Head of caudate nucleus (tissue), 42 donors: ENCODE data around the gene TWSG1.
"Not testable (repeated sequence)": the region's sequence is repeated elsewhere in the genome, so short reads cannot be mapped to it uniquely, and the experiment has no call there.

Source experiments
- DNase-seq, 42 donors: peaks; one replicate each; pipeline versions ENCODE4 v3.0.0 to v3.0.0-alpha.2; 2020 to 2021; ENCODE audit warnings: mixed read lengths in 7 of 42
- intact Hi-C: fragments of 100-400 bp; cut with DNase I; formaldehyde crosslinking; loops from one replicate; pipeline ENCODE4 v1.15.0; 2022

Gene TWSG1

GRCh38 chr18:9435041-9435440 is 100.5 kb downstream of the TWSG1 start:
- intact Hi-C loops = no loop called here
- DNase-seq = no peak

GRCh38 chr18:9436206-9436929 is 101.8 kb downstream of the TWSG1 start:
- intact Hi-C loops = no loop called here
- no peak for DNase-seq

GRCh38 chr18:9437021-9437437 is 102.5 kb downstream of the TWSG1 start:
- intact Hi-C loops = no loop called here

GRCh38 chr18:9437672-9438071 is 103.1 kb downstream of the TWSG1 start:
- intact Hi-C loops = no loop called here

More at GRCh38 chr18:9437021-9437437, 102.5 kb downstream of the TWSG1 start:
- DNase-seq = no peak

GRCh38 chr18:9441061-9441460 is 106.5 kb downstream of the TWSG1 start:
- intact Hi-C loops = no loop called here
- no peak for DNase-seq

More at GRCh38 chr18:9437672-9438071, 103.1 kb downstream of the TWSG1 start:
- no peak for DNase-seq

GRCh38 chr18:9444549-9444948 is 110.0 kb downstream of the TWSG1 start:
- intact Hi-C loops = no loop called here

GRCh38 chr18:9446839-9447238 is 112.3 kb downstream of the TWSG1 start:
- no peak for DNase-seq
- intact Hi-C loops = no loop called here

More at GRCh38 chr18:9444549-9444948, 110.0 kb downstream of the TWSG1 start:
- no peak for DNase-seq

GRCh38 chr18:9447334-9447733 is 112.8 kb downstream of the TWSG1 start:
- DNase-seq = no peak
- intact Hi-C loops = no loop called here

- DNase-seq = no peak
- intact Hi-C loops = no loop called here
Measured at GRCh38 chr18:9449600-9450414, 115.2 kb downstream of the TWSG1 start.

- intact Hi-C loops, DNase-seq: not testable (repeated sequence)
Measured at GRCh38 chr18:9450920-9451319, 116.3 kb downstream of the TWSG1 start.
